HepG2 (cell line): Measurements from ENCODE around the gene THADA. TPM values are rescaled to one million over a fixed set of nuclear protein-coding genes. Genes with fewer than 3 reads are reported as not detected.

Experiments
- CBFB ChIP-seq: sonication (generic); formaldehyde crosslinking; IDR thresholded peaks from 2 replicates; pipeline ENCODE4 v1.4.0; 2020; ENCODE audit warnings: missing genetic modification reagents
- MED1 ChIP-seq: sonication (generic); formaldehyde crosslinking; IDR thresholded peaks from 2 replicates; pipeline ENCODE4 v1.4.0; 2020; ENCODE audit warnings: missing genetic modification reagents
- RARA ChIP-seq: IDR thresholded peaks from 2 replicates; pipeline ENCODE4 v1.6.1; 2016; ENCODE audit warnings: missing genetic modification reagents, missing compliant biosample characterization
- SP5 ChIP-seq: IDR thresholded peaks from 2 replicates; pipeline ENCODE4 v1.6.1; 2016; ENCODE audit warnings: low read depth, borderline replicate concordance
- THAP11 ChIP-seq: IDR thresholded peaks from 2 replicates; pipeline ENCODE4 v1.6.1; 2016; ENCODE audit warnings: missing biosample characterization, missing genetic modification reagents
- ZBTB7A ChIP-seq: sonication (generic); formaldehyde crosslinking; IDR thresholded peaks from 2 replicates; pipeline ENCODE4 v1.8.0; 2022; ENCODE audit warnings: mild to moderate bottlenecking, missing genetic modification reagents
- ZNF296 ChIP-seq: sonication (generic); formaldehyde crosslinking; conservative IDR thresholded peaks from 2 replicates; pipeline ENCODE4 v1.5.0; 2020; ENCODE audit warnings: mild to moderate bottlenecking, missing genetic modification reagents
- ZNF317 ChIP-seq: sonication (generic); formaldehyde crosslinking; IDR thresholded peaks from 2 replicates; pipeline ENCODE4 v1.5.0; 2020; ENCODE audit warnings: mild to moderate bottlenecking, missing genetic modification reagents
- ZNF430 ChIP-seq: sonication (generic); formaldehyde crosslinking; IDR thresholded peaks from 2 replicates; pipeline ENCODE4 v1.9.0; 2021; ENCODE audit warnings: mild to moderate bottlenecking, missing genetic modification reagents
- ZNF547 ChIP-seq: sonication (generic); formaldehyde crosslinking; IDR thresholded peaks from 2 replicates; pipeline ENCODE4 v1.5.1; 2020; ENCODE audit warnings: mild to moderate bottlenecking, missing genetic modification reagents
- ZNF713 ChIP-seq: sonication (generic); formaldehyde crosslinking; IDR thresholded peaks from 2 replicates; pipeline ENCODE4 v1.4.0; 2020; ENCODE audit warnings: mild to moderate bottlenecking, missing genetic modification reagents
- ZSCAN9 ChIP-seq: IDR thresholded peaks from 2 replicates; pipeline ENCODE4 v1.6.1; 2016; ENCODE audit warnings: borderline replicate concordance
- polyA plus RNA-seq, 8 experiments: library from polyadenylated mRNA; depleted of rRNA in 3 of 8; stranded (reverse) in 7 of 8; unstranded in 1 of 8; fragments of >200 nt; fragmentation: Illumina TruSeq in 4 of 8; extraction: Trizol in 4 of 8; gene quantifications; 2 replicates each; pipeline versions ENCODE4 v1.2.1 to v1.2.3, GENCODE V29; 2011 to 2016; ENCODE audit warnings: low read depth in 4 of 8, missing spikeins in 1 of 8, mixed read lengths in 1 of 8; ENCODE audit not compliant: insufficient read depth in 1 of 8
- total RNA-seq, 5 experiments: library from RNA; depleted of rRNA; stranded (reverse); fragments of >200 nt; fragmentation: Illumina TruSeq; extraction: Trizol; gene quantifications; 2 replicates each; pipeline ENCODE4 v1.2.3, GENCODE V29; 2016; ENCODE audit warnings: low read depth in 1 of 5
- TF ChIP-seq, protein P1 (sequence below): sonication (generic); formaldehyde crosslinking; IDR thresholded peaks from 2 replicates; pipeline ENCODE4 v1.5.0; 2020; ENCODE audit warnings: mild to moderate bottlenecking, missing genetic modification reagents
- TF ChIP-seq, protein P2 (sequence below): sonication (generic); formaldehyde crosslinking; IDR thresholded peaks from 2 replicates; pipeline ENCODE4 v1.5.1; 2020; ENCODE audit warnings: missing genetic modification reagents, mild to moderate bottlenecking, borderline replicate concordance
- TF ChIP-seq, protein P3 (sequence below): IDR thresholded peaks from 2 replicates; pipeline ENCODE4 v1.6.1; 2016
- TF ChIP-seq, protein P4 (sequence below): sonication (generic); formaldehyde crosslinking; conservative IDR thresholded peaks from 2 replicates; pipeline ENCODE4 v1.8.1; 2023; ENCODE audit warnings: missing genetic modification reagents
- TF ChIP-seq, protein P5 (sequence below): IDR thresholded peaks from 2 replicates; pipeline ENCODE4 v1.6.1; 2016; ENCODE audit warnings: mild to moderate bottlenecking, missing biosample characterization, missing genetic modification reagents

THADA gene
- total and polyA plus RNA-seq, 2 of the 13 experiments (the other 11 are each of a cell fraction or from before 2014, with no cell fraction given): 12.7 to 21.7 TPM

DNA sequence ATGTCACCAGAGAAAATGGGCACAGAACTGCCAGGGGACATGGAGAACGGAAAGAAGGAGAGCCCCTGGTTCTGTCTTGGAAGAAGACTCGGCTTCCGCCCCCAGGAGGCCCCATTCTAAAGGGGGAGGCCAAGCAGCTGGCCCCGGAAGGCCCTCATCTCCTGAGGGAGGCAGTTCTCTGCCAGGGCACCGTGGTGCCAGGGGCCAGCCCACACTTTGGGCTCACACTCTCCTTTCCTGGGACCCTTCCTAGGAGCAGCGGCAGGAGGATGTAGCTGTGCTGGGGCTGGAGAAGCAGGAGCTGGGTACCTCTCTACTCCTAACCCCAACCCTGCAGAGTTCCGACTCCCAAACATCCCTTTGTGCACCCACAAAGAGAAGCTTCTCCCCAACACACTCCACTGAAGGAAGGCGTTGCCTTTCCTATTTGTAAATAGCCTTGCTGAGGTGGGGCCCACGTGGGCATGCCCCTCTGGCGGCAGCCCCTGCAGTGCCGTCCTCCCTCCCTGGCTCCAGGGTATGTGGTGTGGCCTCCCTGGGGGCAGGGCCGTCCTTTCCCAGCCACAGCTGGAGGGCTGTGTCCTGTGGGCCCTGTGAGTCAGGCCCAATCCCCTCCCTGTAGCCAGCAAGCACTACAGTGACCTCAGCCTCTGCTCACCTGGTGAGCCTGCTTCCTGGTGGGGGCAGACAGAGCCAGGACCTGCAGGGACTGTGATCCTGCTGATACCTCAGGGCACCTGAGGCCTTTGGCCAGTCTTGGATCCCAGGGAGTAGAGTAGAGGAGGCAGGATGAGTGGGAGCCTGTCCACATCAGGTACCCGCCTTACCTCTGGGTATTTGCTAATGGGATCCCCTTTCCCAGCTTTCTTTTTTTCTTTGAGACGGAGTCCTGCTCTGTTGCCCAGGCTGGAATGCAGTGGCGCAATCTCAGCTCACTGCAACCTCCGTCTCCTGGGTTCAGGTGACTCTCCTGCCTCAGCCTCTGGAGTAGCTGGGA lies 396.0 kb downstream of the THADA start (continued):
- TF ChIP-seq, protein P1, sequence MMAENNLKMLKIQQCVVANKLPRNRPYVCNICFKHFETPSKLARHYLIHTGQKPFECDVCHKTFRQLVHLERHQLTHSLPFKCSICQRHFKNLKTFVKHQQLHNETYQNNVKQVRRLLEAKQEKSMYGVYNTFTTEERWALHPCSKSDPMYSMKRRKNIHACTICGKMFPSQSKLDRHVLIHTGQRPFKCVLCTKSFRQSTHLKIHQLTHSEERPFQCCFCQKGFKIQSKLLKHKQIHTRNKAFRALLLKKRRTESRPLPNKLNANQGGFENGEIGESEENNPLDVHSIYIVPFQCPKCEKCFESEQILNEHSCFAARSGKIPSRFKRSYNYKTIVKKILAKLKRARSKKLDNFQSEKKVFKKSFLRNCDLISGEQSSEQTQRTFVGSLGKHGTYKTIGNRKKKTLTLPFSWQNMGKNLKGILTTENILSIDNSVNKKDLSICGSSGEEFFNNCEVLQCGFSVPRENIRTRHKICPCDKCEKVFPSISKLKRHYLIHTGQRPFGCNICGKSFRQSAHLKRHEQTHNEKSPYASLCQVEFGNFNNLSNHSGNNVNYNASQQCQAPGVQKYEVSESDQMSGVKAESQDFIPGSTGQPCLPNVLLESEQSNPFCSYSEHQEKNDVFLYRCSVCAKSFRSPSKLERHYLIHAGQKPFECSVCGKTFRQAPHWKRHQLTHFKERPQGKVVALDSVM (CRISPR knock-in tag): peak; percentile 89
- TF ChIP-seq MED1 (CRISPR knock-in tag): peak; percentile 74
- TF ChIP-seq, protein P2, sequence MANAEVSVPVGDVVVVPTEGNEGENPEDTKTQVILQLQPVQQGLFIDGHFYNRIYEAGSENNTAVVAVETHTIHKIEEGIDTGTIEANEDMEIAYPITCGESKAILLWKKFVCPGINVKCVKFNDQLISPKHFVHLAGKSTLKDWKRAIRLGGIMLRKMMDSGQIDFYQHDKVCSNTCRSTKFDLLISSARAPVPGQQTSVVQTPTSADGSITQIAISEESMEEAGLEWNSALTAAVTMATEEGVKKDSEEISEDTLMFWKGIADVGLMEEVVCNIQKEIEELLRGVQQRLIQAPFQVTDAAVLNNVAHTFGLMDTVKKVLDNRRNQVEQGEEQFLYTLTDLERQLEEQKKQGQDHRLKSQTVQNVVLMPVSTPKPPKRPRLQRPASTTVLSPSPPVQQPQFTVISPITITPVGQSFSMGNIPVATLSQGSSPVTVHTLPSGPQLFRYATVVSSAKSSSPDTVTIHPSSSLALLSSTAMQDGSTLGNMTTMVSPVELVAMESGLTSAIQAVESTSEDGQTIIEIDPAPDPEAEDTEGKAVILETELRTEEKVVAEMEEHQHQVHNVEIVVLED (CRISPR knock-in tag): peak; percentile 59; the same call in 1 of the 2 replicates
- TF ChIP-seq THAP11 (CRISPR knock-in tag): peak; percentile 61
- peak; percentile 78; the same call in 1 of the 2 replicates for TF ChIP-seq ZNF713 (CRISPR knock-in tag)
- peak; percentile 52; the same call in 1 of the 2 replicates for TF ChIP-seq ZNF430 (CRISPR knock-in tag)
- peak; percentile 78 for TF ChIP-seq RARA (CRISPR knock-in tag)
- peak; percentile 68 for TF ChIP-seq ZBTB7A (CRISPR knock-in tag)
- peak; percentile 68 for TF ChIP-seq ZSCAN9 (CRISPR knock-in tag)
- peak; percentile 73; the same call in 1 of the 2 replicates for TF ChIP-seq ZNF296
- TF ChIP-seq, protein P3, sequence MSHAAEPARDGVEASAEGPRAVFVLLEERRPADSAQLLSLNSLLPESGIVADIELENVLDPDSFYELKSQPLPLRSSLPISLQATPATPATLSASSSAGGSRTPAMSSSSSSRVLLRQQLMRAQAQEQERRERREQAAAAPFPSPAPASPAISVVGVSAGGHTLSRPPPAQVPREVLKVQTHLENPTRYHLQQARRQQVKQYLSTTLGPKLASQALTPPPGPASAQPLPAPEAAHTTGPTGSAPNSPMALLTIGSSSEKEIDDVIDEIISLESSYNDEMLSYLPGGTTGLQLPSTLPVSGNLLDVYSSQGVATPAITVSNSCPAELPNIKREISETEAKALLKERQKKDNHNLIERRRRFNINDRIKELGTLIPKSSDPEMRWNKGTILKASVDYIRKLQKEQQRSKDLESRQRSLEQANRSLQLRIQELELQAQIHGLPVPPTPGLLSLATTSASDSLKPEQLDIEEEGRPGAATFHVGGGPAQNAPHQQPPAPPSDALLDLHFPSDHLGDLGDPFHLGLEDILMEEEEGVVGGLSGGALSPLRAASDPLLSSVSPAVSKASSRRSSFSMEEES (CRISPR knock-in tag): peak; percentile 65; the same call in 1 of the 2 replicates
- TF ChIP-seq ZNF547 (CRISPR knock-in tag): peak; percentile 69
- TF ChIP-seq, protein P4, sequence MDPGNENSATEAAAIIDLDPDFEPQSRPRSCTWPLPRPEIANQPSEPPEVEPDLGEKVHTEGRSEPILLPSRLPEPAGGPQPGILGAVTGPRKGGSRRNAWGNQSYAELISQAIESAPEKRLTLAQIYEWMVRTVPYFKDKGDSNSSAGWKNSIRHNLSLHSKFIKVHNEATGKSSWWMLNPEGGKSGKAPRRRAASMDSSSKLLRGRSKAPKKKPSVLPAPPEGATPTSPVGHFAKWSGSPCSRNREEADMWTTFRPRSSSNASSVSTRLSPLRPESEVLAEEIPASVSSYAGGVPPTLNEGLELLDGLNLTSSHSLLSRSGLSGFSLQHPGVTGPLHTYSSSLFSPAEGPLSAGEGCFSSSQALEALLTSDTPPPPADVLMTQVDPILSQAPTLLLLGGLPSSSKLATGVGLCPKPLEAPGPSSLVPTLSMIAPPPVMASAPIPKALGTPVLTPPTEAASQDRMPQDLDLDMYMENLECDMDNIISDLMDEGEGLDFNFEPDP: no peak
- TF ChIP-seq ZNF317 (CRISPR knock-in tag): 0 out of 2 replicates have a peak, but pooled peaks have one; percentile 34
- TF ChIP-seq CBFB (CRISPR knock-in tag): peak; percentile 51; the same call in 1 of the 2 replicates
- peak; percentile 68; the same call in 1 of the 2 replicates for TF ChIP-seq SP5
- TF ChIP-seq, protein P5, sequence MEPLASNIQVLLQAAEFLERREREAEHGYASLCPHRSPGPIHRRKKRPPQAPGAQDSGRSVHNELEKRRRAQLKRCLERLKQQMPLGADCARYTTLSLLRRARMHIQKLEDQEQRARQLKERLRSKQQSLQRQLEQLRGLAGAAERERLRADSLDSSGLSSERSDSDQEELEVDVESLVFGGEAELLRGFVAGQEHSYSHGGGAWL (CRISPR knock-in tag): peak; percentile 76; the same call in 1 of the 2 replicates
